SU-DHL-6 (cell line): ENCODE results near the gene TPH2.

Source experiments
- CTCF ChIP-seq: fragments of 200-600 bp; sonication (generic); IDR thresholded peaks from one replicate; pipeline ENCODE4 v1.5.1; 2017; ENCODE audit warnings: antibody characterized with exemption, mild to moderate bottlenecking, low read length, moderate library complexity; ENCODE audit not compliant: insufficient read depth, poor library complexity, severe bottlenecking
- EZH2phosphoT487 ChIP-seq: fragments of 200-600 bp; sonication (generic), shearing (Covaris generic); conservative IDR thresholded peaks from 2 replicates; pipeline ENCODE4 v1.6.1; 2018; ENCODE audit warnings: mild to moderate bottlenecking, antibody characterized with exemption, low read length, moderate library complexity, mixed read lengths

GRCh38 chr12:71904629-71905028 is 34.0 kb upstream of the TPH2 start:
- TF ChIP-seq CTCF (no peak), EZH2phosphoT487 (no peak)
